ENCODE measurements around the gene ZNF341.

ZNF341 gene

GRCh38 chr20:33816191-33816590, 84.4 kb downstream of the ZNF341 start:
- H3K9me3 Mint-ChIP-seq = no peaks in the 10 kb centered on the region
- H3K27ac Mint-ChIP-seq = peak overlapping the region; percentile 76
- H3K4me1 Mint-ChIP-seq = peaks cover 69 to 87% of the 10 kb centered on the region in 2 donors
- H3K36me3 Mint-ChIP-seq = peaks cover 49 to 68% of the 10 kb centered on the region in 2 donors
- H3K27me3 Mint-ChIP-seq = no peaks in the 10 kb centered on the region
- no peak overlapping the region for H3K4me3 Mint-ChIP-seq
- DNase-seq (no peak), ATAC-seq (replicated peaks) (no peak)

- Mint-ChIP-seq H3K9me3 (no peaks in the 10 kb centered on the region), H3K4me3 (no peak overlapping the region), H3K27ac (peak overlapping the region; percentile 0), H3K4me1 (peaks cover 68 to 85% of the 10 kb centered on the region in 2 donors), H3K36me3 (peaks cover 42 to 61% of the 10 kb centered on the region in 2 donors), H3K27me3 (no peaks in the 10 kb centered on the region)
- DNase-seq = no peak
- no peak for ATAC-seq (replicated peaks)
These were observed 85.6 kb downstream of the ZNF341 start for GRCh38 chr20:33817411-33817810.

GRCh38 chr20:33819456-33819855, 87.7 kb downstream of the ZNF341 start:
- peaks cover 59 to 79% of the 10 kb centered on the region in 2 donors for H3K4me1 Mint-ChIP-seq
- H3K27ac Mint-ChIP-seq = peak overlapping the region; percentile 75
- no peaks in the 10 kb centered on the region for H3K27me3 Mint-ChIP-seq
- H3K9me3 Mint-ChIP-seq = no peaks in the 10 kb centered on the region
- DNase-seq = no peak
- H3K36me3 Mint-ChIP-seq = peaks cover 34 to 48% of the 10 kb centered on the region in 2 donors
- H3K4me3 Mint-ChIP-seq = peak overlapping the region; percentile 1 to 39
- no peak for ATAC-seq (replicated peaks)

- DNase-seq (no peak), ATAC-seq (replicated peaks) (no peak)
- no peak overlapping the region for H3K27ac Mint-ChIP-seq
- no peaks in the 10 kb centered on the region for H3K9me3 Mint-ChIP-seq
- no peak overlapping the region for H3K4me3 Mint-ChIP-seq
- H3K36me3 Mint-ChIP-seq = peaks cover 36 to 46% of the 10 kb centered on the region in 2 donors
- H3K27me3 Mint-ChIP-seq = no peaks in the 10 kb centered on the region
- peaks cover 61 to 79% of the 10 kb centered on the region in 2 donors for H3K4me1 Mint-ChIP-seq
These were observed 88.6 kb downstream of the ZNF341 start for GRCh38 chr20:33820362-33820761.

- Mint-ChIP-seq H3K27ac (no peak overlapping the region), H3K9me3 (no peaks in the 10 kb centered on the region)
- ATAC-seq (replicated peaks) = no peak
These were observed 89.6 kb downstream of the ZNF341 start for GRCh38 chr20:33821270-33821836.

GRCh38 chr20:33822423-33822822, 90.6 kb downstream of the ZNF341 start:
- Mint-ChIP-seq H3K9me3 (no peaks in the 10 kb centered on the region), H3K36me3 (peaks cover 42 to 43% of the 10 kb centered on the region in 2 donors), H3K27me3 (no peaks in the 10 kb centered on the region), H3K27ac (peak overlapping the region; percentile 65), H3K4me3 (no peak overlapping the region), H3K4me1 (peaks cover 62 to 81% of the 10 kb centered on the region in 2 donors)
- DNase-seq (no peak), ATAC-seq (replicated peaks) (no peak)

More at GRCh38 chr20:33821270-33821836, 89.6 kb downstream of the ZNF341 start:
- Mint-ChIP-seq H3K27me3 (no peaks in the 10 kb centered on the region), H3K4me3 (no peak overlapping the region), H3K4me1 (peaks cover 61 to 81% of the 10 kb centered on the region in 2 donors), H3K36me3 (peaks cover 43 to 45% of the 10 kb centered on the region in 2 donors)
- no peak for DNase-seq

- DNase-seq = no peak
- ATAC-seq (replicated peaks) = no peak
- peaks cover 39 to 40% of the 10 kb centered on the region in 2 donors for H3K36me3 Mint-ChIP-seq
- H3K27me3 Mint-ChIP-seq = no peaks in the 10 kb centered on the region
- no peak overlapping the region for H3K4me3 Mint-ChIP-seq
- H3K4me1 Mint-ChIP-seq = peaks cover 61 to 81% of the 10 kb centered on the region in 2 donors
- no peaks in the 10 kb centered on the region for H3K9me3 Mint-ChIP-seq
- H3K27ac Mint-ChIP-seq = no peak overlapping the region
These were observed 91.2 kb downstream of the ZNF341 start for GRCh38 chr20:33822991-33823390.

- Mint-ChIP-seq H3K36me3 (peaks cover 30 to 34% of the 10 kb centered on the region in 2 donors), H3K4me3 (no peak overlapping the region), H3K27ac (peak overlapping the region; percentile 48), H3K9me3 (no peaks in the 10 kb centered on the region), H3K27me3 (no peaks in the 10 kb centered on the region), H3K4me1 (peaks cover 57 to 81% of the 10 kb centered on the region in 2 donors)
- DNase-seq = no peak
- no peak for ATAC-seq (replicated peaks)
These were observed 93.1 kb downstream of the ZNF341 start for GRCh38 chr20:33824852-33825251.

- DNase-seq (no peak), ATAC-seq (replicated peaks) (no peak)
- Mint-ChIP-seq H3K4me3 (peak overlapping the region in 1 of 2 donors; percentile 29), H3K36me3 (peaks cover 29 to 34% of the 10 kb centered on the region in 2 donors), H3K4me1 (peaks cover 55 to 81% of the 10 kb centered on the region in 2 donors), H3K27ac (peak overlapping the region; percentile 79), H3K27me3 (no peaks in the 10 kb centered on the region), H3K9me3 (no peaks in the 10 kb centered on the region)
These were observed 93.8 kb downstream of the ZNF341 start for GRCh38 chr20:33825340-33826269.

GRCh38 chr20:33826270-33826897, 94.6 kb downstream of the ZNF341 start:
- DNase-seq (no peak), ATAC-seq (replicated peaks) (peak; percentile 36 to 42)
- Mint-ChIP-seq H3K9me3 (no peaks in the 10 kb centered on the region), H3K4me1 (peaks cover 55 to 81% of the 10 kb centered on the region in 2 donors), H3K27ac (peak overlapping the region; percentile 79), H3K36me3 (peaks cover 29 to 35% of the 10 kb centered on the region in 2 donors), H3K4me3 (peak overlapping the region in 1 of 2 donors; percentile 29), H3K27me3 (no peaks in the 10 kb centered on the region)

- Mint-ChIP-seq H3K27me3 (no peaks in the 10 kb centered on the region), H3K27ac (peak overlapping the region; percentile 25), H3K36me3 (peaks cover 36 to 40% of the 10 kb centered on the region in 2 donors), H3K9me3 (no peaks in the 10 kb centered on the region), H3K4me3 (no peak overlapping the region), H3K4me1 (peaks cover 58 to 84% of the 10 kb centered on the region in 2 donors)
- DNase-seq (no peak), ATAC-seq (replicated peaks) (no peak)
These were observed 95.3 kb downstream of the ZNF341 start for GRCh38 chr20:33827109-33827508.

GRCh38 chr20:33827634-33828325, 96.0 kb downstream of the ZNF341 start:
- peaks cover 35 to 39% of the 10 kb centered on the region in 2 donors for H3K36me3 Mint-ChIP-seq
- peak overlapping the region in 1 of 2 donors; percentile 1 for H3K4me3 Mint-ChIP-seq
- H3K27ac Mint-ChIP-seq = peak overlapping the region; percentile 86
- peaks cover 55 to 80% of the 10 kb centered on the region in 2 donors for H3K4me1 Mint-ChIP-seq
- no peaks in the 10 kb centered on the region for H3K27me3 Mint-ChIP-seq
- ATAC-seq (replicated peaks) = peak in 1 of 2 donors; percentile 21
- no peak for DNase-seq
- H3K9me3 Mint-ChIP-seq = no peaks in the 10 kb centered on the region

- H3K27ac Mint-ChIP-seq = peak overlapping the region; percentile 57
These were observed 96.6 kb downstream of the ZNF341 start for GRCh38 chr20:33828326-33828844.

More at GRCh38 chr20:33828326-33828844, 96.6 kb downstream of the ZNF341 start:
- H3K9me3 Mint-ChIP-seq = no peaks in the 10 kb centered on the region
- H3K4me1 Mint-ChIP-seq = peaks cover 58 to 85% of the 10 kb centered on the region in 2 donors
- DNase-seq = no peak
- ATAC-seq (replicated peaks) = peak; percentile 59 to 73
- H3K36me3 Mint-ChIP-seq = peaks cover 41 to 44% of the 10 kb centered on the region in 2 donors
- H3K27me3 Mint-ChIP-seq = no peaks in the 10 kb centered on the region
- H3K4me3 Mint-ChIP-seq = peak overlapping the region in 1 of 2 donors; percentile 1

Measured in stimulated activated naive B cell treated with anti-CD40 and anti-IgM and Interleukin-4, amounts not matched to agents 10 μg/mL and 1 μg/mL and 100 μg/mL, for 72 hours (primary cell).